Fibroblast of upper back skin (primary cell): Measurements from ENCODE around the gene TPP1.

Experiments used
- DNase-seq: peaks from one replicate; pipeline ENCODE4 v3.0.0-alpha.2; 2013

TPP1 gene

GRCh38 chr11:6646918-6647679 is 27.9 kb upstream of the TPP1 start:
- DNase-seq: peak; percentile 66

- peak; percentile 88 for DNase-seq
These were observed 27.3 kb upstream of the TPP1 start for GRCh38 chr11:6646576-6646917.

GRCh38 chr11:6646071-6646470 is 26.8 kb upstream of the TPP1 start:
- peak; percentile 78 for DNase-seq

GRCh38 chr11:6642957-6643356 is 23.7 kb upstream of the TPP1 start:
- DNase-seq: no peak

- DNase-seq: no peak
These were observed 21.9 kb upstream of the TPP1 start for GRCh38 chr11:6640985-6641701.

GRCh38 chr11:6640036-6640984 is 21.1 kb upstream of the TPP1 start:
- DNase-seq: no peak

GRCh38 chr11:6638429-6638828 is 19.2 kb upstream of the TPP1 start:
- DNase-seq: no peak

GRCh38 chr11:6637871-6638270 is 18.6 kb upstream of the TPP1 start:
- DNase-seq: peak; percentile 29

GRCh38 chr11:6636480-6636879 is 17.3 kb upstream of the TPP1 start:
- no peak for DNase-seq

GRCh38 chr11:6635082-6635932 is 16.1 kb upstream of the TPP1 start:
- DNase-seq: no peak

GRCh38 chr11:6634534-6634933 is 15.3 kb upstream of the TPP1 start:
- no peak for DNase-seq

GRCh38 chr11:6633422-6634408 is 14.5 kb upstream of the TPP1 start:
- no peak for DNase-seq

- DNase-seq: no peak
These were observed 13.2 kb upstream of the TPP1 start for GRCh38 chr11:6632116-6633073.

- DNase-seq: no peak
These were observed 12.2 kb upstream of the TPP1 start for GRCh38 chr11:6631361-6631890.

GRCh38 chr11:6630632-6631291 is 11.5 kb upstream of the TPP1 start:
- no peak for DNase-seq

GRCh38 chr11:6629892-6630631 is 10.8 kb upstream of the TPP1 start:
- no peak for DNase-seq

- no peak for DNase-seq
These were observed 10.3 kb upstream of the TPP1 start for GRCh38 chr11:6629573-6629891.

GRCh38 chr11:6628526-6628925 is 9.3 kb upstream of the TPP1 start:
- no peak for DNase-seq
